ENCODE data around the gene SPATA13.

DNA sequence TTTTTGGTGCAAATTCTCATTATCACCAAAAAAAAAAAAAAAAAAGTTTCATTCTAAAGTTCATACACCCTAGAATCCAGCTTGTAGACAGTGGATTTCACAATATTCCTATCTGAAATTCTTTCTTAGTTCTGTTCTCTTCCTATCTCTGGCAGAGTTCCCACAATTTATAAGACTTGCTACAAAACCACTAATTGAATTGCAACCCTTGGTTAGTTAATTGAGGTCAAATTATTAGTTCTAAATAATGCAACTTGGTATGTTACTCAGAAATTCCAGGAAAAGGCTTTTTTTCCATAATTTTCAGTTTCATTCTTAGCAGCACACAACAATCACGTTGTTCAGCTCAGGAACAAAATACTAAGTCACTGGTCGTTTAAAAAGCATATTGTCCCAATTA is 58.5 kb downstream of the SPATA13 start:
- no peak for TF ChIP-seq PPARA (CRISPR knock-in tag; IDR thresholded peaks at IDR 0.05; ENCODE audit: borderline replicate concordance)
- no peak for TF ChIP-seq TCF4 (CRISPR knock-in tag; IDR thresholded peaks at IDR 0.05; ENCODE audit: borderline replicate concordance)
- no peak for TF ChIP-seq ZFP30 (CRISPR knock-in tag; IDR thresholded peaks at IDR 0.05)
- TF ChIP-seq RARB (CRISPR knock-in tag; IDR thresholded peaks at IDR 0.05), result no peak

All from SK-N-SH treated with all-trans-retinoic acid at 6 μM for 48 hours (cell line).